HG03432 (cell line): ENCODE data around the gene JUNB.
A peak's percentile ranks its signal among the peaks of the same experiment; 100 is the strongest.
"Not testable (repeated sequence)": the region's sequence is repeated elsewhere in the genome, so short reads cannot be mapped to it uniquely, and the experiment has no call there.

Experiments
- ATAC-seq: cut with Tn5 transposase; IDR thresholded peaks from one replicate; pipeline ENCODE4 v1.9.1; 2021; ENCODE audit warnings: mild to moderate bottlenecking, moderate library complexity; ENCODE audit not compliant: unreplicated experiment

JUNB gene

GRCh38 chr19:12802267-12803106 lies 11.2 kb downstream of the JUNB start:
- ATAC-seq: no peak

DNA sequence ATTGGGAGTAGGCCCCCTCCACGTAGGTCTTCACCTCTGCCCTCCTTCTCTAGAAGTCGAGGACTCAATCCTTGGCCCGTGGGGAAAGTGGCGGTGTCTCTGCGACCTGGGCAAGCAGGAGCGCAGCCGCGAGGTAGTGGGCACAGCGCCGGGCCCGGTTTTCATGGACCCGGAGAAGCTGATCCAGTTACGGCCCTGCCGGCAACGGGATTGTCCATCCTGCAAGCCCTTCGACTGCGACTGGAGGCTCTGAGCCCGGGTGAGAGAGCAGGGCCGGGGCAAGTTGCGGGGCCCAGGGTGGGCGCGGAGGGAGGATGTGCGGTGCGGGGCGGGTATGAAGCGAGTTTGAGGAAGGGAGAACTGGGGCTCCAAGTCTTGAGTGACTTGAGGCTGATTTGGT lies 12.8 kb downstream of the JUNB start:
- no peak for ATAC-seq

DNA sequence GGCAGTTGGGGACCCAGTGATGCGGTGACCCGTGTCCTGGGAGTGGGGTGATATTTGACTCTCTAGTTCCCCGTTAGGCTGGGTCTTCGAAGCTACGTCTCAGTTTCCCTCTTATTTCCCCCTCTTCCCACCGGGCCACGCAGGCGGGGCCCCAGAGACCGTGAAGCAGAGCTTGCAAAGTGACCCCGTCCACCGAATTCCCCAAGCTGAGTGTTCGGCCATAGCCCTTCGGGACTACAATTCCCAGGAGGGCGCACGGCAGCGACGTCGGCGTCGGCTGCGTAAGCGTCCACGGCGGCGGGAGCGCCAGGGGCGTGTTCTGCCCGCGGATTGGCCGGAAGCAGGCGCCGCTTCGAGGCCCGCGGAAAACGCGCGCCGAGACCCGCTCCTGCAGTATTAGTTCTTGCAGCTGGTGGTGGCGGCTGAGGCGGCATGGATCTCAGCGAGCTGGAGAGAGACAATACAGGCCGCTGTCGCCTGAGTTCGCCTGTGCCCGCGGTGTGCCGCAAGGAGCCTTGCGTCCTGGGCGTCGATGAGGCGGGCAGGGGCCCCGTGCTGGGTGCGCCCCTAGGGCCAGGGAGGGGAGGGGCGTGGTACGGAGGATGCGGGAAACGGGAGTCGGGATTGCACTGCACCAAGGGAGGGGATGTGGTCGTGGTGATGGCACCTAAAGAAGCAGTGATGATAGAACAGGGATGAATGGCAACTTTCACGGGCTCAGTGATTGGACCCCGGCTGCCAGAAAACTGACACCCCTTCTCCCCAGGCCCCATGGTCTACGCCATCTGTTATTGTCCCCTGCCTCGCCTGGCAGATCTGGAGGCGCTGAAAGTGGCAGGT lies 15.2 kb downstream of the JUNB start, which contains the start of gene RNASEH2A:
TSS of gene RNASEH2A (plus strand) at position 343 of the 840 bp plus-strand sequence. CDS start at position 433, 90 bp downstream.
- ATAC-seq: peak; percentile 83

- ATAC-seq: no peak
These were observed 23.8 kb downstream of the JUNB start for GRCh38 chr19:12815088-12815487.

- ATAC-seq: not testable (repeated sequence)
These were observed 25.9 kb downstream of the JUNB start for GRCh38 chr19:12817188-12817587.

DNA sequence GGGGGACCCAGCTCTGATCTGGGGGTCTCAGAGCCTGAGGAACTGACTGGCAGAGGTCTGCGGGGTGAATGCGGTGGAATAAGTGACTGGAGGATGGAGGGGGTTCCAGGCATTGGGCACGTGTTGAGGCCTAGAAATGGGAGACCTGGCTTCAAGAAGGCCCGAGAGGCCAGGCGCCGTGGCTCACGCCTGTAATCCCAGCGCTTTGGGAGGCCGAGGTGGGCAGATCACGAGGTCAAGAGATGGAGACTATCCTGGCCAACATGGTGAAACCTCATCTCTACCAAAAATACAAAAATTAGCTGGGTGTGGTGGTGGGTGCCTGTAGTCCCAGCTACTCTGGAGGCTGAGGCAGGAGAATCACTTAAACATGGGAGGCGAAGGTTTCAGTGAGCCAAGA lies 26.5 kb downstream of the JUNB start:
- not testable (repeated sequence) for ATAC-seq

DNA sequence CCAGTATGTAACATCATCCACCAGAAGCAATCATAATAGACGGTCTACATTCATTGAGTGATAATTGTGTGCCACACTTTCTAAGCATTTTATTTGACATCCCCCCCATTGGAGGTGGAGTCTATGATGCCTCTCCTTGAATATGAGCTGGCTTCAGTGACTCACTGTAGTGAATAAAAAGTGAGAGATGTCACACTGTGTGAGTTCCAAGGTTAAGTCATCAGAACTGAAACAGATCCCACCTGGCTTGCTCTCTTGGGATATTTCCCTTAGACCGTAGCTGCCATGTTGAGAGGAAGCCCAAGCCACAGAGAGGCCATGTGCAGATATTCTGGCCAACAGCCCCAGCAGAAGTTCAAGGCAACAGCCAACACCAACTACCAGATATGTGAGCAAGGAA lies 30.5 kb downstream of the JUNB start:
- ATAC-seq: no peak

DNA sequence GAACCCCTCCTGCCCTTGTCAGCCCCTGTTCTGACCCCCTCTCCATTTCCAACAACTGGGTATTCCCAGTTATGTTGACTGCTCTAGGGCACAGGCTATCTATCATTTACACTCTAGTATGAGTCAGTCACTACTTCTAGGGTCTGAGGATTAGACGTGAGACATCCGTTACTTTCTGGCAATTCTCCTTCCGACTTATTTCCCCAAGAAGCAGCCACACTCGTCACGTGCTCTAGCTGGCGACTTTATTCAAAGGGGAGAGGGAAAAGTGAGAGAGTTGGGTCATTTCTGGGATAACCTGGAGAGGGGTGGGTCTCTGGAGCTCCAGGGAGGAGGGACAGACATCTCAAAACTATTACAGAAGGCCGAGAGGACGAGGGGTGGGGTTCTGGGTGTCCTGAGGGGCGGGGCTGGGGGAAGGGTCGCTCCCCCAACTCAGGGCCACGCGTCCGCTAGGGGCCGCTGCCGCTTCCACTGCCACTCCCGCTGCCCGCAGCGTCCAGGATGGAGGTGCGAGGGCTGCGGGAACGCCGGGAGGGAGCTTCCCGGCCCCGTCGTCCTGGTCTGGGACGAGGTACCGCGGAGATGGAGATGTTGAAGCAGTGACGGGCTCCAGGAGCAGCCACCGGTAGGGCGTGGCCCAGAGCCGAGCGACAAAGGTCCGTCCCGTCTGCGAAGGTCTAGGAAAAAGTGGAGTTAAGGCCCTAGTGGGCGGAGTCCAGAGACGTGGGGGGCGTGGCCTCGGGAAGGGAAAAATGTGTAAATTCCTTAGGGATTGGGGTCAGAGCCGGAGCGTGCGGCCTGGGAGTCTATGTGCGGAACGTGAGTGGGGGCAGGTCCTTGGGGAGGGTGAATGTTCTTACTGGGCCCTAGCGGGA lies 34.2 kb downstream of the JUNB start:
- no peak for ATAC-seq

DNA sequence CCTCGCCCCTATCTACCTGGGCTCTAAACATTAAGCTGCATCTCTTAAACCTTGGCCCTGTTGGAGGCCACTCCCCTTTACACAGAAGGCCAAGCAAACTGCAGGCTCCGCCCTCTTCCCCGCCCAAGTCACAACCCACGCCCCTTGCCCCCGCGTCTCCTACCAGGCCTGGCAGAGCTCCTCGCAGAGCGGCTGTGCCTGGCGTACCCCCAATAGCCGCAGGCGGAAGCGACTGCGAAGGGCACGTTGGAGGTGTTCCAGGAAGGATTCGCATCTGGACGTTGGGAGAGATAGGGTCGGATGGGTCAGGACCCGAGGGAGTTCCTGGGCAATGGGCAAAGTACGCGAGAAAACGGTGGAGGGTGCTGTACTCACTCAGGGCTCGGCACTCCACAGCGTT lies 37.2 kb downstream of the JUNB start:
- ATAC-seq: no peak

DNA sequence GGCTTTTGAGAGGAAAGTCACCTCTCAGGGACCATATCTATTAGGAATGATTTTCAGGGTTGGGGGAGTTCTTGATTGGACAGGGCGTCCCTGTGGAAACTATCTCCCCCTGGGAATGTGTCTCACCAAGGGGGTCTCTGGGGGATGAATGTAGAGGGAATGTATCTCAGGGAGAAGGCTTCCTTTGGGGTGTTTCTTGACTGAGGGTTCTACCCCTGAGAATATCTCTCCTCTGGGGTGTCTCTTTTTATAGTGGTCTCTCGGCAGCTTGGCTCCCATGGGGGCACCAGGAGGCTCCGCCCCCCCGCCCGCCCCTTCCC lies 42.1 kb downstream of the JUNB start:
- no peak for ATAC-seq

DNA sequence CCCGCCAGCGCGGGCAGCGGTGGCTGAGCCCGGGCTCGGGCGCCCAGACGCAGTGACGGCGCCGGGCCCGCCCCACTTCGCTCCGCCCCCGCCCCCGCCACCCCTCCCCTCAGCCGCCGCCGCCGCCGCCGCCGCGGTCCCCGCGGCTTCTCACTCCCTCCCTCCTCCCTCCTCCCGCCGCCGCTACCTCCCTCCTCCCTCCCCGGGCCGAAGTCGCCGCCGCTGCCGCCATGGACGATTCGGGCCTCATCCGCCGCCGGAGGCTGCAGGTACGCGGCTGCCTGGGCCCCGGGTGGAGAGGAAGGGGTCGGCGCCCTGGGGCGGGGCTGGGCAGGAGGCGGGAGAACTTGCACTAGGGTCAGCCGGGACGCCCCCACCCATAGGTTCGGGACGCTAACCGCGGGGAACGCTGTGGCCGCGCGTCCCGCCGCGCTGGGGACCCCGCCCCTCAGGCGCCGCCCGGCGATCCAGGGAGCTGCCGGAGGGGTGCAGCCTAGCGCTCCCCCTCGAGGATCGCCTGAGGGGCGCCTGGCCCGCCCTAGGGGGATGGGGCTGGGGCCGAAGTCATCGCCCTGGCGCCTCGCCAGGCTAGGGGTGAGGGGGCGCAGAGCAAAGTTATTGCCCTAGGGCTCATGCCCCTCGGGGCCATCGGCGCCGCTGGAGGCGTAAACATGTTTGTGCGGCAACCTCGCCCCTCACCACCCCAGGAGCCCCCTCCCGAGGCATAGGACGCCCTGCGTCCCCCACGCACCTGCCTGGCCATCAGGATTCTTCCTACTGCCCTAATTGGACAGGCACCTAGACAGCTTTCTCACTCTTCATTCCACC lies 42.7 kb downstream of the JUNB start:
- ATAC-seq: no peak

- ATAC-seq: no peak
These were observed 43.3 kb downstream of the JUNB start, which contains the start of gene RTBDN for GRCh38 chr19:12834566-12834943. Gene RTBDN (minus strand): TSS chr19:12834579. CDS start chr19:12829979, 4,600 bp downstream.

DNA sequence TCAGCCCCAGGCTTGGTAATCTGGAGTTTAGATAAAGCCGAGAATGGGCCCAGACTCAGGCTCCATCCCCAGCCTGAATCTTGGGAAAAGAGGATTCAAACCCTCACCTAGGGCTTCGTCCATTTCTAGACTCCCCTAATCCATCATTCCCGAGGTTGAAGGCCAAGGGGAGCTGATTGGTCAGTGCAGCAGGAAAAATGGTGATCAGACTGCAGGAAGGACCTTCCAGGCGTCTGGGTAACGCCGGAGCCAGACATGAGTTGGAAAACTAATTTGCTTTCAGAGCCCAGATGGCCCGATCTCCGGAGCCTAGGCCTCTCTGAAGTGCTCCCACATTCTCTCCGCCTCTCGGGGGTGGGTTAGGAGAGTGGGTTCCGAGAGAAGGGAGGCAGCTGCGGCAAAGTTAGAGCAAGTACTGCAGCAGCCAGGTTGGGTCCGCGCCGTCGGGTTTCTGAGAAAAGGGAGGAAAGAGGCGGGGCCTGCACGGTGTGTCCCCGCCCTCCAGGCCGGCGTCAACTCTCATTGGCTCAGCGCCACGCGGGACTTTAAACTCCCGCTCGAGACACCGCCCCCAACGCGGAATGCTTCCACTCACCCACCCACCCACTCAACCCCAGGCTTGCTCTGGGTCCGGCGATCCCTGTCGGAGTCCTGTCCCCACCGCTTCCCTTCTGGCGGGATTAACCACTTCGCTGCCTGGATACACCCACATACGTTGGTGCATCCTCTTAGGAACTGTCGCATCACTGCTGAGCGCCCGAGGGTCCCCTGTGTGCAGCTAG lies 43.9 kb downstream of the JUNB start:
- ATAC-seq: no peak

DNA sequence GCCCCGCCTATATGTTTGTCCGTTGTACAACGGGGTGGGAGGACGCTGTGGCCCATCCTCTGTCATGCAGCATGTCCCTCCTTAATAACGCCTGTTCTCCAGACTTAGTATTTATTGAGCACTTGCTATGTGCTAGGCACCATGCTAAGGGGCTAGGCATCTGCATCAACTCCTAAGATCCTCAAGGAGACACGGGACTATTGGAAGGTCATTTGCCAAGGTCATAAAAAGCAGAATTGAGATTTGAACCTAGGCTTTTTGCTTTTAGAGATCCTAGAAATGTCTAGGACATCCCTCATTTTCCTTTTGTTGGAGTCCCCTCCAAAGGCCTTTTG lies 45.2 kb downstream of the JUNB start:
- no peak for ATAC-seq

GRCh38 chr19:12837225-12837624 lies 45.9 kb downstream of the JUNB start:
- no peak for ATAC-seq

- no peak for ATAC-seq
These were observed 47.0 kb downstream of the JUNB start, which contains the start of gene MAST1 for GRCh38 chr19:12838182-12838885. Gene MAST1 (plus strand): TSS chr19:12838515. CDS start chr19:12838573, 58 bp downstream.

- no peak for ATAC-seq
These were observed 47.8 kb downstream of the JUNB start for GRCh38 chr19:12838886-12839756.
